ENCODE measurements around the gene PAWR. TPM values are rescaled to one million over a fixed set of nuclear protein-coding genes. Genes with fewer than 3 reads are reported as not detected.
"Not testable (repeated sequence)": the region's sequence is repeated elsewhere in the genome, so short reads cannot be mapped to it uniquely, and the experiment has no call there.

PAWR gene
- total RNA-seq, 1 experiment from 2014 or later: 106 TPM

DNA sequence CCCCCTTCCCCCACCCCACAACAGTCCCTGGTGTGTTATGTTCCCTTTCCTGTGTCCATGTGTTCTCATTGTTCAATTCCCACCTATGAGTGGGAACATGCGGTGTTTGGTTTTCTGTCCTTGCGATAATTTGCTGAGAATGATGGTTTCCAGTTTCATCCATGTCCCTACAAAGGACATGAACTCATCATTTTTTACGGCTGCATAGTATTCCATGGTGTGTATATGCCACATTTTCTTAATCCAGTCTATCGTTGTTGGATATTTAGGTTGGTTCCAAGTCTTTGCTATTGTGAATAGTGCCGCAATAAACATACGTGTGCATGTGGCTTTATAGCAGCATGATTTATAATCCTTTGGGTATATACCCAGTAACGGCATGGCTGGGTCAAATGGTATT is 64.0 kb downstream of the PAWR start:
- H3K27me3 ChIP-seq (ENCODE audit: insufficient read depth, low read length); CTCF ChIA-PET; H3K9ac ChIP-seq (ENCODE audit: low read length); H3K4me1 ChIP-seq (ENCODE audit: control insufficient read depth in 1 of 2, insufficient read depth in 2 of 2, low read length in 2 of 2); DNase-seq (ENCODE audit: low read depth, low spot score); BruUV-seq (replicated peaks); POLR2A ChIA-PET; H3K4me3 ChIP-seq (replicated peaks in 1 of 2; ENCODE audit: low read depth in 1 of 2, low read length in 2 of 2); RAD21 ChIA-PET (ENCODE audit: low non-redundant PET in 1 of 2, low total read pairs in 2 of 2, uncharacterized antibody in 2 of 2, unreplicated experiment in 2 of 2); H2AFZ ChIP-seq (ENCODE audit: low read depth, low read length, poor library complexity, severe bottlenecking); H3K27ac ChIP-seq (ENCODE audit: low read depth, low read length); H3K9me2 ChIP-seq (ENCODE audit: insufficient read depth); H3K4me2 ChIP-seq (ENCODE audit: low read length); ATAC-seq; H3K36me3 ChIP-seq (ENCODE audit: control insufficient read depth in 1 of 2, insufficient read depth in 2 of 2, low read length in 2 of 2); intact Hi-C loops (cut with micrococcal nuclease); H3K9me3 ChIP-seq (ENCODE audit: control insufficient read depth in 1 of 2, insufficient read depth in 1 of 2, low read depth in 1 of 2, low read length in 2 of 2): not testable (repeated sequence)
- Histone ChIP-seq H4K20me1 (ENCODE audit: insufficient read depth) (peaks cover 10% of the 10 kb centered on the region; the same call in 1 of the 2 replicates), H3K79me2 (ENCODE audit: insufficient read depth, low read length) (peaks cover 53% of the 10 kb centered on the region)

DNA sequence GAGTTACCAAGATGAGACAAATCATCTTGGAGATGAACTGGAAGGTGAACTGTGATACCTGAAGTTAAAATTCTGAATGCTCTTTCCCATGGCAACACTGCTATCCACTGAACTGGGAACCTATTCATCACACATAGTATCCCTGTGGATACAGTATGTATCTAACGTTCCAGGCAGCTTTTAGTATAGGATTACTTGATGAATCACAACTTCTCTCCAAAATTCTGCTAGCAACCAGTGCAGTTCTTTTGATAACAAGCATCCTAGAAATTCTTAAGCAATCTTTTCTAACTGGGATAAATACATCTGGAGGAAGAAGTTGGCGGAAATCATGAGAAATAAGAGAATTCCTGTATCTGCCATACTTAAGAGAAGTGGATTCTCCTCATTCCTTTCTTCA is 66.4 kb downstream of the PAWR start:
- Histone ChIP-seq H2AFZ (ENCODE audit: low read depth, low read length, poor library complexity, severe bottlenecking) (no peak overlapping the region), H3K36me3 (ENCODE audit: control insufficient read depth in 1 of 2, insufficient read depth in 2 of 2, low read length in 2 of 2) (peaks cover 5 to 14% of the 10 kb centered on the region in 2 experiments; a peak in 2 of 4 replicates), H3K79me2 (ENCODE audit: insufficient read depth, low read length) (peaks cover 53% of the 10 kb centered on the region), H3K9ac (ENCODE audit: low read length) (no peak overlapping the region), H3K4me2 (ENCODE audit: low read length) (no peak overlapping the region), H3K4me1 (ENCODE audit: control insufficient read depth in 1 of 2, insufficient read depth in 2 of 2, low read length in 2 of 2) (no peaks in the 10 kb centered on the region), H4K20me1 (ENCODE audit: insufficient read depth) (peaks cover 12% of the 10 kb centered on the region; the same call in 1 of the 2 replicates), H3K9me2 (ENCODE audit: insufficient read depth) (no peaks in the 10 kb centered on the region), H3K27me3 (ENCODE audit: insufficient read depth, low read length) (no peaks in the 10 kb centered on the region), H3K4me3 (replicated peaks in 1 of 2; ENCODE audit: low read depth in 1 of 2, low read length in 2 of 2) (no peak overlapping the region), H3K9me3 (ENCODE audit: control insufficient read depth in 1 of 2, insufficient read depth in 1 of 2, low read depth in 1 of 2, low read length in 2 of 2) (no peaks in the 10 kb centered on the region), H3K27ac (ENCODE audit: low read depth, low read length) (no peak overlapping the region)
- no TSS peak for BruUV-seq (replicated peaks)
- no peak for ATAC-seq
- ChIA-PET CTCF (no interaction called here), RAD21 (ENCODE audit: low non-redundant PET in 1 of 2, low total read pairs in 2 of 2, uncharacterized antibody in 2 of 2, unreplicated experiment in 2 of 2) (no interaction called here), POLR2A (no interaction called here)
- intact Hi-C loops (cut with micrococcal nuclease): no loop called here
- no peak for DNase-seq (ENCODE audit: low read depth, low spot score)
- no peak for TF ChIP-seq ZFX (IDR thresholded peaks at IDR 0.05)
- TF ChIP-seq, protein P1, sequence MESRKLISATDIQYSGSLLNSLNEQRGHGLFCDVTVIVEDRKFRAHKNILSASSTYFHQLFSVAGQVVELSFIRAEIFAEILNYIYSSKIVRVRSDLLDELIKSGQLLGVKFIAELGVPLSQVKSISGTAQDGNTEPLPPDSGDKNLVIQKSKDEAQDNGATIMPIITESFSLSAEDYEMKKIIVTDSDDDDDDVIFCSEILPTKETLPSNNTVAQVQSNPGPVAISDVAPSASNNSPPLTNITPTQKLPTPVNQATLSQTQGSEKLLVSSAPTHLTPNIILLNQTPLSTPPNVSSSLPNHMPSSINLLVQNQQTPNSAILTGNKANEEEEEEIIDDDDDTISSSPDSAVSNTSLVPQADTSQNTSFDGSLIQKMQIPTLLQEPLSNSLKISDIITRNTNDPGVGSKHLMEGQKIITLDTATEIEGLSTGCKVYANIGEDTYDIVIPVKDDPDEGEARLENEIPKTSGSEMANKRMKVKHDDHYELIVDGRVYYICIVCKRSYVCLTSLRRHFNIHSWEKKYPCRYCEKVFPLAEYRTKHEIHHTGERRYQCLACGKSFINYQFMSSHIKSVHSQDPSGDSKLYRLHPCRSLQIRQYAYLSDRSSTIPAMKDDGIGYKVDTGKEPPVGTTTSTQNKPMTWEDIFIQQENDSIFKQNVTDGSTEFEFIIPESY (IDR thresholded peaks at IDR 0.05; ENCODE audit: extremely low read depth, insufficient replicate concordance, low read length): no peak
- no peak for TF ChIP-seq YY1 (IDR thresholded peaks at IDR 0.05; ENCODE audit: extremely low read depth, insufficient replicate concordance, low read depth, low read length)
- no peak for TF ChIP-seq SRF (IDR thresholded peaks at IDR 0.05; ENCODE audit: low read depth)
- TF ChIP-seq ZNF274 (IDR thresholded peaks at IDR 0.05; ENCODE audit: low read depth, low read length): no peak
- no peak for TF ChIP-seq RAD21 (IDR thresholded peaks at IDR 0.05; ENCODE audit: low read depth)
- no peak for TF ChIP-seq REST (IDR thresholded peaks at IDR 0.05; ENCODE audit: low read depth)
- no peak for TF ChIP-seq POLR2A (IDR thresholded peaks at IDR 0.05; ENCODE audit: borderline replicate concordance, extremely low read depth, insufficient read depth, insufficient read length)
- no peak for TF ChIP-seq CBX3 (IDR thresholded peaks at IDR 0.05; ENCODE audit: low read depth)
- TF ChIP-seq SIN3A (IDR thresholded peaks at IDR 0.05; ENCODE audit: low read depth): no peak
- no peak for TF ChIP-seq EZH2 (IDR thresholded peaks at IDR 0.05)
- no peak for TF ChIP-seq SP1 (IDR thresholded peaks at IDR 0.05; ENCODE audit: low read depth)
- no peak for TF ChIP-seq POLR2AphosphoS5 (IDR thresholded peaks at IDR 0.05; ENCODE audit: low read depth, low read length)
- TF ChIP-seq, protein P2, sequence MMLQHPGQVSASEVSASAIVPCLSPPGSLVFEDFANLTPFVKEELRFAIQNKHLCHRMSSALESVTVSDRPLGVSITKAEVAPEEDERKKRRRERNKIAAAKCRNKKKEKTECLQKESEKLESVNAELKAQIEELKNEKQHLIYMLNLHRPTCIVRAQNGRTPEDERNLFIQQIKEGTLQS (IDR thresholded peaks at IDR 0.05): no peak
- no peak for TF ChIP-seq TCF7L2 (IDR thresholded peaks at IDR 0.05; ENCODE audit: borderline replicate concordance, extremely low read depth, insufficient read depth, insufficient read length)
- no peak for TF ChIP-seq CEBPB (IDR thresholded peaks at IDR 0.05; ENCODE audit: low read depth)
- TF ChIP-seq JUND (IDR thresholded peaks at IDR 0.05): no peak
